OCI-LY1 (cell line): Measurements from ENCODE around the gene LSS.

ENCODE experiments used
- H2AFZ ChIP-seq: fragments of 200-600 bp; sonication (generic), shearing (Covaris generic); 2 replicates; pipeline ENCODE4 v1.6.0; 2014; ENCODE audit warnings: antibody characterized with exemption, mild to moderate bottlenecking, low read length
- H3F3A ChIP-seq: fragments of 200-600 bp; sonication (generic), shearing (Covaris generic); 2 replicates; pipeline ENCODE4 v1.6.0; 2014; ENCODE audit warnings: mild to moderate bottlenecking, antibody characterized with exemption, low read length, moderate library complexity; ENCODE audit not compliant: insufficient read depth
- H3K27ac ChIP-seq: fragments of 200-600 bp; sonication (generic); 2 replicates; pipeline ENCODE4 v1.5.1; 2014; ENCODE audit warnings: low read length, mixed run types, mild to moderate bottlenecking, low read depth; ENCODE audit not compliant: poor library complexity, severe bottlenecking
- H3K27me3 ChIP-seq: fragments of 200-600 bp; sonication (generic); 2 replicates; pipeline ENCODE4 v1.6.0; 2014; ENCODE audit warnings: antibody characterized with exemption, mild to moderate bottlenecking, low read length, moderate library complexity; ENCODE audit not compliant: insufficient read depth
- H3K36me3 ChIP-seq: fragments of 200-600 bp; sonication (generic); 2 replicates; pipeline ENCODE4 v1.6.1; 2014; ENCODE audit warnings: mild to moderate bottlenecking, antibody characterized with exemption, low read length, moderate library complexity, mixed read lengths; ENCODE audit not compliant: insufficient read depth
- H3K4me1 ChIP-seq: fragments of 200-600 bp; sonication (generic); 2 replicates; pipeline ENCODE4 v1.5.1; 2014; ENCODE audit warnings: mild to moderate bottlenecking, low read length, moderate library complexity; ENCODE audit not compliant: insufficient read depth, severe bottlenecking
- H3K4me2 ChIP-seq: fragments of 200-600 bp; sonication (generic), shearing (Covaris generic); 2 replicates; pipeline ENCODE4 v1.6.1; 2014; ENCODE audit warnings: low read length
- H3K4me3 ChIP-seq: fragments of 200-600 bp; sonication (generic); 2 replicates; pipeline ENCODE4 v1.5.1; 2014; ENCODE audit warnings: low read length, low read depth, mild to moderate bottlenecking, mixed read lengths; ENCODE audit not compliant: poor library complexity, severe bottlenecking
- H3K79me2 ChIP-seq: fragments of 200-600 bp; shearing (Covaris generic); 2 replicates; pipeline ENCODE4 v1.6.1; 2016; ENCODE audit warnings: mixed run types, low read length, mixed read lengths; ENCODE audit not compliant: insufficient read depth
- H3K9ac ChIP-seq: fragments of 200-600 bp; sonication (generic), shearing (Covaris generic); 2 replicates; pipeline ENCODE4 v1.6.1; 2014; ENCODE audit warnings: mild to moderate bottlenecking, low read length, mixed read lengths
- H3K9me2 ChIP-seq: fragments of 200-600 bp; sonication (generic), shearing (Covaris generic); 2 replicates; pipeline ENCODE4 v1.6.1; 2014; ENCODE audit warnings: low read depth, mild to moderate bottlenecking, low read length, mixed read lengths
- H3K9me3 ChIP-seq: fragments of 200-600 bp; shearing (Covaris generic); 2 replicates; pipeline ENCODE4 v1.6.1; 2014; ENCODE audit warnings: low read length, mixed read lengths
- H4K20me1 ChIP-seq: fragments of 200-600 bp; sonication (generic), shearing (Covaris generic); 2 replicates; pipeline ENCODE4 v1.6.0; 2016; ENCODE audit warnings: mild to moderate bottlenecking, low read length; ENCODE audit not compliant: insufficient read depth
- CTCF ChIP-seq: fragments of 200-600 bp; sonication (generic), shearing (Covaris generic); IDR thresholded peaks from 2 replicates; pipeline ENCODE4 v1.5.1; 2017; ENCODE audit warnings: mild to moderate bottlenecking, antibody characterized with exemption, low read length, moderate library complexity, mixed read lengths
- EZH2 ChIP-seq: fragments of 200-600 bp; sonication (generic), shearing (Covaris generic); IDR thresholded peaks from 2 replicates; pipeline ENCODE4 v1.8.0; 2017; ENCODE audit warnings: borderline replicate concordance, mixed run types, mild to moderate bottlenecking, antibody characterized with exemption, low read length, moderate library complexity, mixed read lengths

LSS gene

DNA sequence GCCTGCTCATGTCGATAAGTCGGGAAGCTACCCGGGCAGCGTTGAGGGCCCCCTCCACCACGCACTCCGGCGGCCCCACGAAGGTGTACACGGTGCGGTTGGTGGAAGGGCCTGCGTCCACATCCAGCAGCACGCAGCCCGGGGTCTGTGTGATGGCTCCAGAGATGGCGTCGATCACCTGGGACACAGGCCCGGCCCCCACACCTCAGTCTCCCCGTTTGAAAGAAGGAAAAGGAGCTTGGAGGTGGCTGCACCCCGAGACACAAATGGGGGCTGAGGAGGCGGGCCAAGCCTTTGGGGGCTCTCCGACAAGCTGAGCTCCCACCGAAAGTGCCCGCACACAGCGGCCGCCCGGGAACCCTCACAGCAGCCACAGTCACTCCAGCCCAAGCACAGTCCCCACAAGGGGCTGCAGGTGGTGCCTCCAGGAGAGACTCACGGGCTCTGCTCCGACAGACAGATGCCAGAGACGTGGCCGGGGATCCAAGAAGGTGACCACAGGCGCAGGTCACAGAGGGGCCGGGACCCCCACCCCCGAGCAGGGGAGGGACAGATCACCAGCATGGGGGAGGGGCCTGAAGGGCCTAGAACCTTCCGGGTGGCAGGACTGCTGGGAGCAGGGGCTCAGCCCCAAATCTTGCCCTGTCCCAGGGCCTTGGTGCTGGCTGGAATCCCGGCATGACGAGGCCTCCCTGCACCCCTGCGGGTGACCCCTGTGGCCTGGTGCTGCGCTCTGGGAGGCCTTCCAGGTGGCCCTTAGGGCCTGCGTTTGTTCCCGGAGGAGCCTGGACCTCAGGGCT, 74.2 kb downstream of the LSS start:
- Histone ChIP-seq H3K4me2 (no peak overlapping the region), H3K79me2 (no peaks in the 10 kb centered on the region), H3F3A (no peaks in the 10 kb centered on the region), H3K27me3 (no peaks in the 10 kb centered on the region), H2AFZ (no peak overlapping the region), H3K36me3 (no peaks in the 10 kb centered on the region), H3K9me3 (no peaks in the 10 kb centered on the region), H3K9me2 (no peaks in the 10 kb centered on the region), H3K4me3 (no peak overlapping the region), H4K20me1 (no peaks in the 10 kb centered on the region), H3K9ac (no peak overlapping the region), H3K27ac (no peak overlapping the region), H3K4me1 (no peaks in the 10 kb centered on the region)
- TF ChIP-seq EZH2, result no peak
- no peak for TF ChIP-seq CTCF

GRCh38 chr21:46153247-46154154, 75.1 kb downstream of the LSS start:
- Histone ChIP-seq H3K9ac (peak overlapping the region; percentile 12; the same call in 1 of the 2 replicates), H3K4me1 (no peaks in the 10 kb centered on the region), H3K4me3 (peak overlapping the region; percentile 31)

DNA sequence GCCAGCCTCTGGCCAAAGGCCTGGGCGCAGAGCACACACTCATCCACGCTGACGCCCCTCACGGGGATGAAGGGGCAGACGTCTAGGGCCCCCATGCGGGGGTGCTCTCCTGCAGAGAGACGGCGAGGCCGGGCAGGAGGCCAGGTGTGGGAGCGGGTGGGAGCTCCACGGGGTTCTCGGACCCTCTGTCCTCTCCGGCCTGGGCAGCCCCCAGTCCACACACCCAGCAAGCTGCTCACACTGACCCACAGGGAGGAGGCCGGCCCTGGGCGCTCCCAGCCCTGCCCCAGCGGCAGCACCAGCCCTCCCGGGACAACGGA, 75.7 kb downstream of the LSS start:
- H2AFZ ChIP-seq, result no peak overlapping the region
- H3F3A ChIP-seq, result no peaks in the 10 kb centered on the region
- H3K27me3 ChIP-seq, result no peaks in the 10 kb centered on the region
- TF ChIP-seq CTCF (no peak), EZH2 (no peak)
- H3K79me2 ChIP-seq, result no peaks in the 10 kb centered on the region
- H4K20me1 ChIP-seq, result no peaks in the 10 kb centered on the region
- H3K4me1 ChIP-seq, result no peaks in the 10 kb centered on the region
- H3K9me3 ChIP-seq, result no peaks in the 10 kb centered on the region
- peak overlapping the region; percentile 49; the same call in 1 of the 2 replicates for H3K4me2 ChIP-seq
- H3K36me3 ChIP-seq, result no peaks in the 10 kb centered on the region
- no peaks in the 10 kb centered on the region for H3K9me2 ChIP-seq
- no peak overlapping the region for H3K9ac ChIP-seq
- no peak overlapping the region for H3K27ac ChIP-seq
- no peak overlapping the region for H3K4me3 ChIP-seq

More at GRCh38 chr21:46153247-46154154, 75.1 kb downstream of the LSS start:
- no peaks in the 10 kb centered on the region for H3K79me2 ChIP-seq
- TF ChIP-seq EZH2, result no peak
- peak; percentile 88 for TF ChIP-seq CTCF
- H3K27me3 ChIP-seq, result no peaks in the 10 kb centered on the region
- peak overlapping the region; percentile 49; the same call in 1 of the 2 replicates for H3K4me2 ChIP-seq
- no peak overlapping the region for H2AFZ ChIP-seq
- H3K27ac ChIP-seq, result no peak overlapping the region
- H3F3A ChIP-seq, result no peaks in the 10 kb centered on the region
- no peaks in the 10 kb centered on the region for H3K9me2 ChIP-seq
- H3K9me3 ChIP-seq, result no peaks in the 10 kb centered on the region
- H4K20me1 ChIP-seq, result no peaks in the 10 kb centered on the region
- H3K36me3 ChIP-seq, result no peaks in the 10 kb centered on the region
